Peyer's patch (tissue), 4 donors: ENCODE data around the gene S100A3.

Source experiments
- CTCF ChIP-seq, 6 experiments: fragments of 450-650 bp in 4 of 6; fragments of 200-600 bp in 2 of 6; sonication (generic) in 1 of 6; IDR thresholded peaks; one replicate each; pipeline ENCODE4 v1.5.1; 2017 to 2019; ENCODE audit warnings: antibody characterized with exemption in 6 of 6, mild to moderate bottlenecking in 3 of 6, moderate library complexity in 1 of 6
- POLR2A ChIP-seq, 2 donors: fragments of 450-650 bp; IDR thresholded peaks; one replicate each; pipeline ENCODE4 v1.5.1; 2017; ENCODE audit warnings: antibody characterized with exemption in 2 of 2, mild to moderate bottlenecking in 2 of 2, moderate library complexity in 2 of 2

DNA sequence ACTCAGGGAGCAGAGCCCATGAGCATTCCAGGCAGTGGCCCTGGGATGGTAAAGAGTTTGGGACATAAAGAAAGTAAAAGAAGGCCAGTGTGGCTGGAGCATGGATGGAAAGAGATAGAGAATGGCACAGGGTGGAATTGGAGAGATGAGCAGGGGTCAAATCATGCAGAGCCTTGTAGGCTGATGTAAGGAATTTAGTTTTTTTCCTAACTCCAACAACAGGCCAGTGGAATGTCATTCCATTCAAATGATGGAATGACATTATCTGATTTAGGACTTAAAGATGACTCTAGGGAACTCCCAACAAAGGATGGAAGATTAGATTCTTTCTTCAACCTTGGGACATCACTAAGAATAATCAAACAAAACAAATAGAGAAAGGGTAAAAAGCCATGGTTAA, 29.4 kb upstream of the S100A3 start:
- TF ChIP-seq CTCF (IDR thresholded peaks at IDR 0.05) = no peak
- TF ChIP-seq POLR2A (IDR thresholded peaks at IDR 0.05) = no peak
